H1 (cell line): ENCODE data around the gene KAT14. TPM values are rescaled to one million over a fixed set of nuclear protein-coding genes. Genes with fewer than 3 reads are reported as not detected.
A peak's percentile ranks its signal among the peaks of the same experiment; 100 is the strongest.

Source experiments
- CTCF ChIA-PET: fragments of 300-600 bp; sonication (Branson Sonifier 250); formaldehyde crosslinking; loops from one replicate; lab custom pipeline; 2021; ENCODE audit not compliant: partially characterized antibody; lab: Charles Lee
- POLR2A ChIA-PET: fragments of 300-600 bp; sonication (Branson Sonifier 250); formaldehyde crosslinking; loops from one replicate; lab custom pipeline; 2021; ENCODE audit warnings: inconsistent platforms; ENCODE audit not compliant: partially characterized antibody; lab: Charles Lee
- DNase-seq, 2 experiments: peaks; one replicate each; pipeline versions ENCODE4 v3.0.0 to v3.0.0-alpha.2; 2010 to 2022; ENCODE audit warnings: low spot score in 2 of 2, low read depth in 1 of 2, mixed read lengths in 1 of 2
- FAIRE-seq: peaks from 2 replicates; lab custom pipeline; 2011; peaks lifted over from hg19 to GRCh38; lab: Jason Lieb, UNC
- H2AFZ ChIP-seq: 2 replicates; pipeline ENCODE4 v1.8.1; 2012; ENCODE audit warnings: low read length, inconsistent platforms
- H2AK5ac ChIP-seq: 2 replicates; pipeline ENCODE4 v1.6.1; 2013; ENCODE audit warnings: low read depth, low read length
- H2BK120ac ChIP-seq: replicated peaks from 2 replicates; pipeline ENCODE3; 2013; ENCODE audit warnings: low read depth, low read length, inconsistent platforms
- H2BK12ac ChIP-seq: 2 replicates; pipeline ENCODE4 v1.6.1; 2013; ENCODE audit warnings: low read depth, low read length
- H2BK15ac ChIP-seq: 2 replicates; pipeline ENCODE4 v1.6.1; 2013; ENCODE audit warnings: low read length
- H2BK20ac ChIP-seq: 2 replicates; pipeline ENCODE4 v1.6.1; 2013; ENCODE audit warnings: low read length
- H2BK5ac ChIP-seq: 2 replicates; pipeline ENCODE4 v1.6.1; 2013; ENCODE audit warnings: low read depth, low read length
- H3K14ac ChIP-seq: 2 replicates; pipeline ENCODE4 v1.6.1; 2013; ENCODE audit warnings: inconsistent platforms; ENCODE audit not compliant: insufficient read length
- H3K18ac ChIP-seq: 2 replicates; pipeline ENCODE4 v1.6.1; 2013; ENCODE audit warnings: low read length; ENCODE audit errors: extremely low read depth
- H3K23ac ChIP-seq: 2 replicates; pipeline ENCODE4 v1.6.1; 2013; ENCODE audit warnings: inconsistent platforms; ENCODE audit not compliant: insufficient read length
- H3K23me2 ChIP-seq: 2 replicates; pipeline ENCODE4 v1.6.1; 2013; ENCODE audit warnings: low read depth, low read length
- H3K27ac ChIP-seq: 2 replicates; pipeline ENCODE4 v1.6.1; 2011; ENCODE audit warnings: low read depth, low read length, inconsistent platforms
- H3K27me3 ChIP-seq, 4 experiments: replicated peaks in 1 of 4; 1 replicate in 1 of 4; 2 replicates in 3 of 4; pipeline versions ENCODE4 v1.6.1 to v1.8.1; 2011 to 2013; ENCODE audit warnings: low read length in 3 of 4, mild to moderate bottlenecking in 3 of 4, inconsistent platforms in 2 of 4, mixed read lengths in 2 of 4, moderate library complexity in 1 of 4; ENCODE audit not compliant: control insufficient read depth in 3 of 4, insufficient read depth in 3 of 4; ENCODE audit errors: extremely low read depth in 1 of 4
- H3K36me3 ChIP-seq, 4 experiments: 2 replicates each; pipeline versions ENCODE4 v1.6.1 to v1.8.1; 2011 to 2013; ENCODE audit warnings: mild to moderate bottlenecking in 4 of 4, low read length in 3 of 4, moderate library complexity in 2 of 4, control low read depth in 1 of 4, inconsistent platforms in 1 of 4; ENCODE audit not compliant: insufficient read depth in 4 of 4, control insufficient read depth in 2 of 4
- H3K4ac ChIP-seq: replicated peaks from 2 replicates; pipeline ENCODE3; 2013; ENCODE audit warnings: low read length, low read depth, mixed read lengths, inconsistent platforms; ENCODE audit not compliant: insufficient read length
- H3K4me1 ChIP-seq, 4 experiments: replicated peaks in 1 of 4; 1 replicate in 1 of 4; 2 replicates in 3 of 4; pipeline versions ENCODE4 v1.6.1 to v1.8.1; 2011 to 2013; ENCODE audit warnings: low read length in 3 of 4, inconsistent platforms in 2 of 4, mixed read lengths in 1 of 4; ENCODE audit not compliant: insufficient read depth in 4 of 4, control insufficient read depth in 3 of 4
- H3K4me2 ChIP-seq, 2 experiments: 2 replicates each; pipeline versions ENCODE4 v1.6.1 to v1.8.1; 2011 to 2013; ENCODE audit warnings: low read depth in 2 of 2, low read length in 2 of 2, control low read depth in 1 of 2, inconsistent platforms in 1 of 2, mild to moderate bottlenecking in 1 of 2; ENCODE audit not compliant: insufficient read depth in 1 of 2
- H3K4me3 ChIP-seq, 4 experiments: fragments of 200-600, 300-600 bp in 1 of 4; sonication (generic), shearing (Covaris generic), sonication (Bioruptor Twin) in 1 of 4; 2 replicates each; pipeline versions ENCODE4 v1.5.1 to v1.8.1; 2011 to 2016; ENCODE audit warnings: low read length in 4 of 4, low read depth in 3 of 4, control low read depth in 2 of 4, inconsistent platforms in 2 of 4, mild to moderate bottlenecking in 2 of 4, mixed read lengths in 1 of 4, moderate library complexity in 1 of 4; ENCODE audit not compliant: insufficient read depth in 2 of 4; ENCODE audit errors: extremely low read depth in 1 of 4
- H3K56ac ChIP-seq: replicated peaks from 2 replicates; pipeline ENCODE3; 2013; ENCODE audit warnings: low read depth, mild to moderate bottlenecking, mixed read lengths, low read length, inconsistent platforms; ENCODE audit not compliant: insufficient read length
- H3K79me1 ChIP-seq: 2 replicates; pipeline ENCODE4 v1.6.1; 2013; ENCODE audit warnings: low read depth, low read length, control low read depth
- H3K79me2 ChIP-seq, 2 experiments: 2 replicates each; pipeline versions ENCODE4 v1.6.1 to v1.8.1; 2012 to 2013; ENCODE audit warnings: low read length in 2 of 2, mild to moderate bottlenecking in 2 of 2, inconsistent platforms in 1 of 2; ENCODE audit not compliant: insufficient read depth in 2 of 2, control insufficient read depth in 1 of 2
- H3K9ac ChIP-seq, 4 experiments: replicated peaks in 1 of 4; 1 replicate in 1 of 4; 2 replicates in 3 of 4; pipeline versions ENCODE4 v1.6.1 to v1.8.1; 2011 to 2013; ENCODE audit warnings: low read depth in 3 of 4, low read length in 3 of 4, control low read depth in 2 of 4, mild to moderate bottlenecking in 2 of 4, moderate library complexity in 2 of 4, inconsistent platforms in 1 of 4; ENCODE audit errors: extremely low read depth in 1 of 4
- H3K9me3 ChIP-seq, 2 experiments: 2 replicates each; pipeline versions ENCODE4 v1.6.1 to v1.8.1; 2012 to 2013; ENCODE audit warnings: mild to moderate bottlenecking in 2 of 2, moderate library complexity in 2 of 2, control low read depth in 1 of 2, inconsistent platforms in 1 of 2, low read depth in 1 of 2, low read length in 1 of 2, mixed read lengths in 1 of 2; ENCODE audit not compliant: insufficient read depth in 2 of 2
- H4K20me1 ChIP-seq, 2 experiments: replicated peaks in 1 of 2; 2 replicates each; pipeline versions ENCODE3 to v1.8.1; 2011 to 2013; ENCODE audit warnings: inconsistent platforms in 2 of 2, low read length in 2 of 2, mild to moderate bottlenecking in 1 of 2; ENCODE audit not compliant: insufficient read depth in 2 of 2, control insufficient read depth in 1 of 2
- H4K5ac ChIP-seq: 2 replicates; pipeline ENCODE4 v1.6.1; 2013; ENCODE audit warnings: low read length, low read depth, mixed read lengths, inconsistent platforms; ENCODE audit not compliant: insufficient read length
- H4K8ac ChIP-seq: 2 replicates; pipeline ENCODE4 v1.8.0; 2013; ENCODE audit warnings: mild to moderate bottlenecking, moderate library complexity, low read length, inconsistent platforms; ENCODE audit not compliant: insufficient read depth; ENCODE audit errors: extremely low read depth
- H4K91ac ChIP-seq: replicated peaks from 2 replicates; pipeline ENCODE3; 2013; ENCODE audit warnings: low read length, mixed read lengths, inconsistent platforms; ENCODE audit not compliant: insufficient read length
- E2F6 ChIP-seq: IDR thresholded peaks from 2 replicates; pipeline ENCODE4 v1.6.1; 2012; ENCODE audit warnings: inconsistent platforms
- EP300 ChIP-seq, 2 experiments: IDR thresholded peaks; 1 replicate in 1 of 2; 2 replicates in 1 of 2; pipeline ENCODE4 v1.6.1; 2011 to 2012; ENCODE audit warnings: low read depth in 2 of 2, low read length in 2 of 2, mild to moderate bottlenecking in 2 of 2, borderline replicate concordance in 1 of 2, inconsistent platforms in 1 of 2, moderate library complexity in 1 of 2
- KDM1A ChIP-seq: fragments of 200-600, 300-600 bp; sonication (generic); IDR thresholded peaks from 2 replicates; pipeline ENCODE4 v1.7.1; 2016; ENCODE audit warnings: mild to moderate bottlenecking, low read length, borderline replicate concordance
- MAX ChIP-seq: IDR thresholded peaks from 2 replicates; pipeline ENCODE4 v1.6.1; 2012; ENCODE audit warnings: inconsistent platforms
- USF2 ChIP-seq: IDR thresholded peaks from 2 replicates; pipeline ENCODE4 v1.6.1; 2011; ENCODE audit warnings: low read length, improper control_type of control experiment
- WGBS, 2 experiments: shearing (Covaris generic) in 1 of 2; methylation state at CpG; one replicate each; pipeline versions ENCODE4 v1.1.6 to v1.1.7; 2013 to 2015; ENCODE audit warnings: low lambda C conversion rate in 2 of 2, mixed read lengths in 2 of 2, inconsistent platforms in 1 of 2, low coverage in 1 of 2, missing lambda C conversion rate in 1 of 2; ENCODE audit not compliant: insufficient replicate concordance in 2 of 2, insufficient coverage in 1 of 2, insufficient read length in 1 of 2; ENCODE audit errors: extremely low coverage in 1 of 2, missing lambda C conversion rate in 1 of 2; 5-methylcytosine and 5-hydroxymethylcytosine counted together
- polyA plus RNA-seq, 7 experiments: library from polyadenylated mRNA; depleted of rRNA in 3 of 7; stranded (reverse) in 5 of 7; unstranded in 2 of 7; fragments of >200 nt in 5 of 7; fragments of 200-250 nt in 2 of 7; gene quantifications; 1 replicate in 5 of 7; 2 replicates in 1 of 7; 4 replicates in 1 of 7; pipeline versions ENCODE4 v1.2.1 to v1.2.3, GENCODE V29; 2011 to 2013; ENCODE audit warnings: missing spikeins in 2 of 7, mixed read lengths in 2 of 7
- total RNA-seq: library from RNA; stranded (reverse); fragmentation: NEBNext Ultra II Directional; extraction: Animal tissue kit (Norgen Biotek cat#: 25700); gene quantifications from 2 replicates; pipeline ENCODE4 v1.2.1, GENCODE V29; 2021

KAT14 gene
- total and polyA plus RNA-seq, 2 of the 8 experiments (the other 6 are each of a cell fraction or from before 2014, with no cell fraction given), result 17.3 to 29.3 TPM

GRCh38 chr20:18092890-18093289, 44.8 kb upstream of the KAT14 start:
- H3K14ac ChIP-seq, result no peak overlapping the region
- no peak overlapping the region for H3K56ac ChIP-seq
- H3K23ac ChIP-seq, result no peak overlapping the region
- H3K4ac ChIP-seq, result no peak overlapping the region
- ChIA-PET POLR2A (interaction anchor here (0.8 to 1.9 kb wide), 2 partner anchors 40 to 45 kb away, joined by 3 to 6 read pairs; partner anchors contain the start of genes KAT14 and PET117), CTCF (interaction anchor here (1.6 kb wide), 1 partner anchor 19 kb away, joined by 3 read pairs; no protein-coding TSS in a partner anchor)
- H3K79me1 ChIP-seq, result no peaks in the 10 kb centered on the region
- no peak overlapping the region for H4K91ac ChIP-seq
- H3K36me3 ChIP-seq, result no peaks in the 10 kb centered on the region
- H3K4me3 ChIP-seq, result no peak overlapping the region
- no peak overlapping the region for H3K9ac ChIP-seq
- TF ChIP-seq KDM1A, result no peak
- TF ChIP-seq MAX, result peak; percentile 88
- TF ChIP-seq EP300 (IDR thresholded peaks at IDR 0.05; ENCODE audit: borderline replicate concordance in 1 of 2, low read depth in 2 of 2, low read length in 2 of 2), result no peak
- TF ChIP-seq USF2, result peak; percentile 65
- peak; percentile 89 for TF ChIP-seq E2F6
- no peak overlapping the region; the same call in 1 of the 2 replicates for H4K8ac ChIP-seq
- DNase-seq (peak in 1 of 2 experiments; percentile 41), FAIRE-seq (no peak)
- peaks cover 0 to 2% (median 0%) of the 10 kb centered on the region in 4 experiments; a peak in 1 of 7 replicates for H3K4me1 ChIP-seq
- H3K18ac ChIP-seq, result no peak overlapping the region
- H3K23me2 ChIP-seq, result no peaks in the 10 kb centered on the region
- no peak overlapping the region for H3K4me2 ChIP-seq
- H3K27me3 ChIP-seq, result 0 out of 7 replicates have a peak, but pooled peaks cover 0 to 2% (median 0%) of the 10 kb centered on the region in 4 experiments
- H3K79me2 ChIP-seq, result no peaks in the 10 kb centered on the region
- no peak overlapping the region for H2BK15ac ChIP-seq
- H2BK120ac ChIP-seq, result no peak overlapping the region
- peak overlapping the region; percentile 66; the same call in 1 of the 2 replicates for H2AFZ ChIP-seq
- H2BK5ac ChIP-seq, result no peak overlapping the region
- no peak overlapping the region for H2AK5ac ChIP-seq
- no peaks in the 10 kb centered on the region for H4K20me1 ChIP-seq
- no peak overlapping the region for H2BK12ac ChIP-seq
- H4K5ac ChIP-seq, result no peak overlapping the region
- H3K9me3 ChIP-seq, result no peaks in the 10 kb centered on the region
- WGBS, 2 experiments, result 93% methylated on average over 8 of the region's 8 CpGs; no CpG with 5 or more reads in 1 of the 2 experiments
- H3K27ac ChIP-seq, result no peak overlapping the region
- H2BK20ac ChIP-seq, result no peak overlapping the region
